ENCODE measurements around the gene CCDC170.

Gene CCDC170

DNA sequence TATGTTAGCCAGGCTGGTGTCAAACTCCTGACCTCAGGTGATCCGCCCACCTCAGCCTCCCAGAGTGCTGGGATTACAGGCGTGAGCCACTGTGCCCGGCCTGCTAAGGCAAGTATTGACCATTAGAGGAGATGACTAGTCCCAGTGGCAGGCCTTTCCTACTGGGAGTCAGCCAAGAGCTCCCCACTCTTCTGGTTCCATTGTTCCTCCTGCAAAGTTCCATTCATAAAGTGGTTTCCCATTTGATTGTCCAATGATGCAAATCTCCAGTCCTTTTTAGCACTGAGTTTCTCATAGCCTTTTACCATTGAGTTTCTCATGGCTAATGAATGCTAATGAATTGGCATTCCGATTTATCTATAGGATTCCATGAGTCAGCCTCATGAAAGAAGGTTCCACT, 165.4 kb downstream of the CCDC170 start:
- no peak for DNase-seq

DNA sequence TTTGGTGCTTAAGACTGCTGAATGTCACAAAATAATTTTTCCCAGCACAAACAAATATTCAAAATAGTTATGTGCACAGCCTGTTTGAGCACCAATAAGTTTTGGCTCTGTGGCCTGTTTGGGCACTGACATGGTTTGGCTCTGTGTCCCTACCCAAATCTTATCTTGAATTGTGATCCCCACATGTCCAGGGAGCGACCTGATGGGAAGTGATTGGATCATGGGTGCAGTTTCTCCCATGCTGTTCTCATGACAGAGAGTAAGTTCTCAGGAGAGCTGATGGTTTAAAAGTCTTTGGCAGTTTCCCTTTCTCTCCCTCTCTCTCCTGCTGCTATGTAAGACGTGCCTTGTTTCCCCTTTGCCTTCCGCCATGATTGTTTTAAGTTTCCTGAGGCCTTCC, 167.7 kb downstream of the CCDC170 start:
- no peak for DNase-seq

DNA sequence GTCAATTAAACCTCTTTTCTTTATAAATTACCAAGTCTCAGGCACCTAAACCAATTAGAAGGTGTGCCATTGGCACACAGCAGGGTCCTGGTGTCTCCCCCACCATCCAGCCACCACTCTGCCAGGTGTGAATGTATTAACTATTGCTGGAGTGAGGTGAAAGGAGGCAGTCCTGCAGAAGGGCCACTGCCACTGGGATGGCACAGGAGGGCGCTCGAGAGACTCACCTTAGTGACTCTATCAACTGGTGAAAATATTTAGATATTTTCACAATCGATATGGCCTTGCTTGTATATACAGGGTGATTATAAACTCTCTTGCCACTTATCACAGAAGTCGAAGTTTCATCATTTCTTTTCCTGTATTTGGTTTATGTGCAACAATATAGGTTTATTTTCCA, 168.1 kb downstream of the CCDC170 start:
- no peak for DNase-seq

DNA sequence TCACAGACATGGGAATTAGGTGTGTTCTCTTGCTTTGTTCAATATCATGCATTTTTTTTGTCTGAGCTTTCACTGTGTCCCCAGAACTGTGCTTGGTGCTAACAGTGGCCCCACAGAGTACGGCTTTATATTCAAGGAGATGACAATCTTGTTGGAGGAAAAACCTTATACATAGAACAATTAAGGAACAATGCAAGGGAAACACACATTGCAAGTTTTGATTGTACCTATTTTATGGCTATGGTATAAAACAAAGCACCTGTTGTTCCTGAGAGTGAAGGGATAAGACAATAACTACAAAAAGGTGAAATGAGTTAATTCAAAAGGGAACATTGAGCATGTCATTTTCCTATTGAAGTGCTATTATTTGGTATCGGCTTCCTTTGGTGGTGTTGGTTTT, 169.7 kb downstream of the CCDC170 start:
- no peak for DNase-seq

DNA sequence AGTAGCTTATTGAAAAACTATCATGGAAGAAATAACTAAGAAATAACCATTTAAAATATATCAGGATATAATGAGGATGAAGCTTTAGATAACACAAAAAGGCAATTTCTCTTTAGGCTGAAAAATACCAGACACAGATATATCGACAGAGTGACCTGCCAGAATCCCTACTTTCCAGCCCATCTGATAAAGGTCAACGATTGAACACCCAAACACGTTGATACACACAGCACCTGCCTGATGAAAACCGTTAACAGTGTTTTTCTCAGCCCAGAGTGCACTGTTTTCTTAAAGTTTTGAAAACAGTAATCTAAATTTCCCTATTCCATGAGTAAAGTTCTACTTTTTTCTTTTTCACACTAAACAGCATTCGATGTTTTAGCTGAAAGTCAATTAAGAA, 170.6 kb downstream of the CCDC170 start:
- no peak for DNase-seq

DNA sequence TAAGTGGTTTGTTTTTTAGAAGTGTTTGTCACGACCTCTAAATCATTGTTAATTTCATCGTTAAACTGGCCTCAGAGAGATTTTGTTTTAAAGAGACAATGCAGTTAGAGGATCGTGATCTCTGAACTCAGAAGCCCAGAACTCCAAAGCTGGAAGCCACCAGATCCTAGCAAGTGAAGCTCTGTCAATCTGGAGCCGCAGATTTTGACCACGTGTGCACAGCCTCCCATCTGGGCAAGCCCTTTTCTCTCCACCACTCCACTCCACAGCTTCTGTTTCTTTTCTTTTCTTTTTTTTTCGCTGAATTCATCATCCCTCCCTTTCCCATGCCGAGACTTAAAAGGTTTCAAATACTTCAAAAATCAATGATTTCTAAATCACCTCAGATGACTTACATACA, 171.5 kb downstream of the CCDC170 start:
- no peak for DNase-seq

DNA sequence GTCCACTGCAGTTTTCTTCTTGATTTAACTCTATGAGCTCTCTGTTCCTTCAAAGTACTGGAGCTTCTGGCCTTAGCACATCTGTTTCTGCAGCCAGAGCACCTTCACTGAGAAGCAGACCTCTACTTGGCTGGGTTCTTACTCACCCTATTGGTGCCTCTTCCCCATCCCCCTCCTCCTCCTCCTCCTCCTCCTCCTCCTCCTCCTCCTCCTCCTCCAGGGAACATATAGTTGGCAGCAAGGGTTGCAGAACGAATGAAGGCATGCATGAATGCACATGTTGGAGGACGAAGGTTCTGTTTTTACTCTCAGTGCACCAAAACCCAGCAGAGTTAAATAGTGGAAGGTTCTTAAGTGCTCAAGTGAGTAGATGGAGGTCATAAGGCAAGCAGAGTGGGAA, 172.7 kb downstream of the CCDC170 start:
- no peak for DNase-seq

DNA sequence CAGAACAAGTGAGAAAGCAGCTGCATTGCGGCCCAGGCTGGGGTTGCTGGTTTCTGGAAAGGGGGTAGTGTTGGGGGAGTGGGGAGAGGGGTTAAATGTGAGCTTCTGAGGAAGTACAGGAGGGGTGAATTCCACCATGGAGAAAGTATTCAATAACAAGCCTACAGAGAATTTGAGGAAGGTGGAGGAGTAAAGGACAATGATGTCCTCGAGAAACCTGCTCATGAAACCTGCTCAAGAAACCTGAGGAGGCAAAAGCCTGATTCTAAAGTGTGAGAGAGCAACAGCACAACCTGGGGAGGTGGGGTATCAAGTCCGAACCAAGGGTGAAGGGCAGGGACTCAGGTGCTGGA, 175.4 kb downstream of the CCDC170 start:
- DNase-seq = no peak

DNA sequence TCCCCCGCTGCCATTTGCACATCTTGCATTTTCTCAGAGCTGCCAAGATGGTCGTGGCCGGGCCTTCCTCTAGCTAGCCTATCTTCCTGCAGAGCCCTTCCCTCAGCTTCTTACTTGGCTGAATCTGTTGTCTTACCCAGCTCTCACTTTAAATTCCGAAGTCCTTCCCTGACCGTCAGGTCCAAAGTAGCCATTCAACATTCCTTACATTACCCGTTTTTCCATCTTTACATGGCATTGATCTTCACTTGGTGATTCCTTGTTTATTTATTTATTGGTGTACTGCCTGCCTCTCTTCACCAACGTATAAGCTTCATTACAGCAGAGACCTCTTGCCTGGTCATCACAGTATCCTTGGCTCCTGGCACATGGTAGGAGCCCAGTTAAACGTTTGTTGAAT, 176.3 kb downstream of the CCDC170 start:
- no peak for DNase-seq
